ENCODE data around the gene ERFE. TPM values are rescaled to one million over a fixed set of nuclear protein-coding genes. Genes with fewer than 3 reads are reported as not detected.
A peak's percentile ranks its signal among the peaks of the same experiment; 100 is the strongest.

The ERFE gene
- total RNA-seq, 4 donors from 2014 or later: not detected

GRCh38 chr2:238167344-238167715, 8.6 kb downstream of the ERFE start:
- H3K36me3 ChIP-seq: peaks cover 47% of the 10 kb centered on the region

GRCh38 chr2:238167761-238168160, 9.0 kb downstream of the ERFE start:
- Histone ChIP-seq H3K27me3 (peaks cover 23% of the 10 kb centered on the region), H3K4me1 (peaks cover 28% of the 10 kb centered on the region), H3K9me3 (no peaks in the 10 kb centered on the region), H3K27ac (no peak overlapping the region), H3K36me3 (peaks cover 51% of the 10 kb centered on the region), H3K4me3 (no peak overlapping the region)
- 82% methylated on average over 8 of the region's 8 CpGs for WGBS
- TF ChIP-seq CTCF (IDR thresholded peaks at IDR 0.05): no peak
- no peak for TF ChIP-seq EP300 (IDR thresholded peaks at IDR 0.05)
- TF ChIP-seq POLR2A (IDR thresholded peaks at IDR 0.05): no peak
- TF ChIP-seq POLR2AphosphoS5 (IDR thresholded peaks at IDR 0.05): no peak
- no peak for DNase-seq (ENCODE audit: low spot score in 2 of 2)

More at GRCh38 chr2:238167344-238167715, 8.6 kb downstream of the ERFE start:
- H3K27ac ChIP-seq: no peak overlapping the region
- TF ChIP-seq EP300 (IDR thresholded peaks at IDR 0.05): no peak
- H3K27me3 ChIP-seq: peaks cover 27% of the 10 kb centered on the region
- 89% methylated on average over 7 of the region's 7 CpGs for WGBS
- peaks cover 28% of the 10 kb centered on the region for H3K4me1 ChIP-seq
- no peak for DNase-seq (ENCODE audit: low spot score in 2 of 2)
- H3K4me3 ChIP-seq: no peak overlapping the region
- no peaks in the 10 kb centered on the region for H3K9me3 ChIP-seq

DNA sequence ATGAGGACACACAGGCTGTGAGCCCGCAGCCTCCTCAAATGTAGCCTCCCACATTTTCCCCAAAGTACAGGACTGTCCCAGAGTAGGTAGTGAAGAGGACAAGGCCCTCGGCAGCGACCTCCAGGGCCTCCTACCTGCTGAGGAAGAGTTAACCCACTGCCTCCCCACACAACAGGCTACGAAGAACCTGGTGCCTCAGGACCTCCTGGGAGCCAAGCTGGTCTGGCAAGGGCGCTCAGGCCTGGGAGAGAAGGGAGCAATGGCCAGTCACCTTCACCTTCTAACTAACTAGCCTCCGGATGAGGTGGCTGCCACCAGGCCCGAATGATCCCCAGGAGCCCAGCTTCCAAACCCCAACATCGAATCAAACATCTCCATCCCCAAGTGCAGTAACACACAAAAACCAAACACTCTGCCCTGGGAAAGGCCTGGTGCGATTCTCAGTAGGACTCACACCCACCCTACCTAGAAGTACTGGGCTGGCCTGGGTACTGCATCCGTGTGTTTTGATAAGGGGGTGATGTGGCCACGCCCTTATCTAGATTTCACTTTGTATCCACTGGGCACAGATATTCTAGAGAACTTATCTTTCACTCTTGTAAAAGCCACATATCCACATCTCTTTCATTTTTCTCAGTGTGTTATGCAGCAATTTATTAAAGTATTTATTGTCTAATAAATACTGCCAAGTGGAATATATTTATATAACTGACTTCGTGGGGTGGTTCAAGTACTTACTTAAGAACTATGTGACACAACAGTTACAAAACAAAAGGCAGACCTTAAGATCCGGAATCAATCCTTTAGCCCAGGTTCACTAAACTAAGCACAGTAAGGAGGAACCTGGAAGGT, 9.7 kb downstream of the ERFE start:
- H3K27me3 ChIP-seq: peaks cover 17% of the 10 kb centered on the region
- no peak overlapping the region for H3K27ac ChIP-seq
- DNase-seq (ENCODE audit: low spot score in 2 of 2): no peak
- no peak for TF ChIP-seq POLR2AphosphoS5 (IDR thresholded peaks at IDR 0.05)
- no peak for TF ChIP-seq EP300 (IDR thresholded peaks at IDR 0.05)
- no peak for TF ChIP-seq CTCF (IDR thresholded peaks at IDR 0.05)
- no peak overlapping the region for H3K4me3 ChIP-seq
- peaks cover 27% of the 10 kb centered on the region for H3K4me1 ChIP-seq
- no peaks in the 10 kb centered on the region for H3K9me3 ChIP-seq
- 89% methylated on average over 11 of the region's 13 CpGs for WGBS
- H3K36me3 ChIP-seq: peaks cover 58% of the 10 kb centered on the region

DNA sequence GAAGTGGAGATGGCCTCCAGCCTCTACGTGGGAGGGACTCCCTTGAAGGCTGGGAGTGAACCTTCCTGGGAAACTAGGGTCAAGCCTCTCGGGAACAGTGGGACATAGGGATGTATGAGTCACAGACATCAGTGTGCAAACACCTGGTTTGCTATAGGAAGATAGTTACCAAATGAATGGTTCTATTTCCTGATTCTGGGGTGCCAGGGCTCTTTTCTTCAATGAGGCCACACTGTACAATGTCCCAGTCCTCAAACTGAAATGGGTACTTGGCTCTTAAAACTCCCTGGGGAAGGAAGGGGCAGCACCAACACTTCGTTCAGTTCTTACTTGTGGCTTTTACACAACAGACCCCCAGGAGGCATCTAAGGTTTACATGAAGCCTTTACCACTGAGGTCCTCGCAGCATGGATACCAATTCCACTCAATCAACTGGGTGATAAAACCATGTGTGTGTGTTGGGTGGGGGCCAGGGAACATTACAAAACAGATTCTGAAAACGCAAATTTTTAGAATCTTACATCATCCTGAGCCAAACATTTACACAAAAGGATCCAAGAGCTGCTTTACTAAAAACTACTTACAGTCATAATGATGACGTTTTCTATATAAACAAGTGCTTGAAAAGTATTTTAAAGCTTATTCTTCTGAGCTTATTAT, 10.4 kb downstream of the ERFE start:
- H3K27ac ChIP-seq: peak overlapping the region; percentile 38
- H3K27me3 ChIP-seq: peaks cover 9% of the 10 kb centered on the region
- WGBS: 51% methylated on average over 6 of the region's 6 CpGs
- TF ChIP-seq CTCF (IDR thresholded peaks at IDR 0.05) (no peak), EP300 (IDR thresholded peaks at IDR 0.05) (no peak), POLR2A (IDR thresholded peaks at IDR 0.05) (no peak), POLR2AphosphoS5 (IDR thresholded peaks at IDR 0.05) (no peak)
- H3K4me3 ChIP-seq: no peak overlapping the region
- H3K36me3 ChIP-seq: peaks cover 65% of the 10 kb centered on the region
- H3K9me3 ChIP-seq: no peaks in the 10 kb centered on the region
- peaks cover 20% of the 10 kb centered on the region for H3K4me1 ChIP-seq
- no peak for DNase-seq (ENCODE audit: low spot score in 2 of 2)

GRCh38 chr2:238169708-238170251, 11.0 kb downstream of the ERFE start:
- peaks cover 19% of the 10 kb centered on the region for H3K4me1 ChIP-seq
- peaks cover 70% of the 10 kb centered on the region for H3K36me3 ChIP-seq
- no peaks in the 10 kb centered on the region for H3K9me3 ChIP-seq
- H3K27me3 ChIP-seq: peaks cover 3% of the 10 kb centered on the region
- H3K4me3 ChIP-seq: no peak overlapping the region
- no peak for DNase-seq (ENCODE audit: low spot score in 2 of 2)
- 41% methylated on average over 5 of the region's 5 CpGs for whole genome bisulfite sequencing
- TF ChIP-seq CTCF (IDR thresholded peaks at IDR 0.05): no peak
- no peak for TF ChIP-seq POLR2A (IDR thresholded peaks at IDR 0.05)
- no peak for TF ChIP-seq EP300 (IDR thresholded peaks at IDR 0.05)
- no peak for TF ChIP-seq POLR2AphosphoS5 (IDR thresholded peaks at IDR 0.05)
- H3K27ac ChIP-seq: peak overlapping the region; percentile 38

All from suprapubic skin (tissue), 4 donors.